HFF-Myc (cell line): ENCODE results near the gene ZNF396.

ENCODE experiments used
- DNase-seq: peaks from one replicate; pipeline ENCODE4 v3.0.0-alpha.2; 2011; ENCODE audit warnings: low read depth; ENCODE audit errors: extremely low read depth
- H3K4me3 ChIP-seq: replicated peaks from 2 replicates; pipeline ENCODE4 v1.5.1; 2011; ENCODE audit warnings: low read depth, mild to moderate bottlenecking, control low read depth, low read length
- TF ChIP-seq, protein P1 (sequence below): IDR thresholded peaks from 2 replicates; pipeline ENCODE4 v1.5.1; 2012; ENCODE audit warnings: mild to moderate bottlenecking, low read depth, low read length, control low read depth; ENCODE audit errors: missing control alignments

The ZNF396 gene

DNA sequence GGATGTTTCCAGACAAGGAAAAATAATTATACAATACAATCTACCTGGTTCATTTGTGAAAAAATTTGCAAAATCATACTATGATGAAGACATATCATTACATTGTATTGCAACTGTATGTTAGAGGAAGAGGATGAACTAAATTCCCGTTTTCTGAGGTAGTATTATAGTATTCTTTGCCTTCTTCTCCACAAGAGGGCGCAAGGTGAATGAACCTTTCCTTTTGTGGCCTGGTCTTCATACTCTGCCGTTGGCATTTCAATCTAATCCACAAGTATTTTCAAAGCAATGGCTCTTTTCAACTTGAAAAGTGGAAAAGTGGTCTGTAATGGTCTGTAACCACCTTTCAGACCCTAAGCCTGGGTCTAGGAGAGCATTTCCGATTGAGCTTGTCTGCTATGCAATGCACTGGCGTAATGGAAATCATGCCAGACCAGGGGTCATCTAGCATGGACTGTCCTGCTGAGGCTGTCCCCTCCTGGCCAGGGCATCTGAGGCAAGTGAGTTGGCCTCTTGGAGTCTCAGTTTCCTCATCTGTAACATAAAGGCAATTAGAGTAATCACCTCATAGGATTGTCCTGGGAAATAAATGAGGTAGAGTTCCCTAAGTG, 30.8 kb upstream of the ZNF396 start:
- TF ChIP-seq, protein P1, sequence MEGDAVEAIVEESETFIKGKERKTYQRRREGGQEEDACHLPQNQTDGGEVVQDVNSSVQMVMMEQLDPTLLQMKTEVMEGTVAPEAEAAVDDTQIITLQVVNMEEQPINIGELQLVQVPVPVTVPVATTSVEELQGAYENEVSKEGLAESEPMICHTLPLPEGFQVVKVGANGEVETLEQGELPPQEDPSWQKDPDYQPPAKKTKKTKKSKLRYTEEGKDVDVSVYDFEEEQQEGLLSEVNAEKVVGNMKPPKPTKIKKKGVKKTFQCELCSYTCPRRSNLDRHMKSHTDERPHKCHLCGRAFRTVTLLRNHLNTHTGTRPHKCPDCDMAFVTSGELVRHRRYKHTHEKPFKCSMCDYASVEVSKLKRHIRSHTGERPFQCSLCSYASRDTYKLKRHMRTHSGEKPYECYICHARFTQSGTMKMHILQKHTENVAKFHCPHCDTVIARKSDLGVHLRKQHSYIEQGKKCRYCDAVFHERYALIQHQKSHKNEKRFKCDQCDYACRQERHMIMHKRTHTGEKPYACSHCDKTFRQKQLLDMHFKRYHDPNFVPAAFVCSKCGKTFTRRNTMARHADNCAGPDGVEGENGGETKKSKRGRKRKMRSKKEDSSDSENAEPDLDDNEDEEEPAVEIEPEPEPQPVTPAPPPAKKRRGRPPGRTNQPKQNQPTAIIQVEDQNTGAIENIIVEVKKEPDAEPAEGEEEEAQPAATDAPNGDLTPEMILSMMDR, result peak; percentile 65
- peak; percentile 48 for DNase-seq
- no peak overlapping the region for H3K4me3 ChIP-seq

DNA sequence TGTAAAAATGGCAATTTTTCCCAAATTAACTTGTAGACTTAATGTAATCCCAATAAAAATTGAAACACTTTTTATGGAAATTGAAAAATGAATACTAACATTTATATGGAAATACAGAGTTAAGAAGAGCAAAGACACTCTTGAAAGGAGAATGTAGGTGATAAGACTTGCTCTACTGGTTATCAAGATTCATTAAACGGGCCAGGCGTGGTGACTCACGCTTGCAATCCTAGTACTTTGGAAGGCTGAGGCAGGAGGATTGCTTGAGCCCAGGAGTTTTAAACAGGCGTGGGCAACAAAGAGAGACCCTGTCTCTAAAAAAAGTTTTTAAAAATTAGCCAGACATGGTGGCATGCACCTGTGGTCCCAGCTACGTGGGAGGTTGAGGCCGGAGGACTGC, 29.5 kb upstream of the ZNF396 start:
- TF ChIP-seq, protein P1, result no peak
- no peak overlapping the region for H3K4me3 ChIP-seq
- DNase-seq, result no peak

DNA sequence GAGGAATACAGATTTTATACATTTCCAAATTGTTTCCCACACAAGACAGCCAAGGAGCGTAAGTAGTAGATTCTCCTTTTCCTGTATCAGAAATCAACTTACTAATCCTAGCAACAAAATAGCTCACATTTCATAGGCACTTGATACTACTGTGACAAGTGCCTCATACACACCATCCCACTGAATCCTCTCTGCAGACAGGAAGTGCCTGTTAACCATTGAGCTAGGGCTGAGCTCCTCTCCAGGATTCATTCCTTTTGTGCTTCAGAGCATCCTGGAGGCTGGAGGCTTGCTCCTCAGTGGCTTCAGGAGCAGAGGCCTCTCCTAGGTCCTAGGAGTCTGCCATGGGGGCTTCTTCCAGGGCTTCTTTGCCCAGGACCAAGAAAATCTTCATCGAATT, 20.8 kb upstream of the ZNF396 start:
- no peak for DNase-seq
- TF ChIP-seq, protein P1, result no peak

DNA sequence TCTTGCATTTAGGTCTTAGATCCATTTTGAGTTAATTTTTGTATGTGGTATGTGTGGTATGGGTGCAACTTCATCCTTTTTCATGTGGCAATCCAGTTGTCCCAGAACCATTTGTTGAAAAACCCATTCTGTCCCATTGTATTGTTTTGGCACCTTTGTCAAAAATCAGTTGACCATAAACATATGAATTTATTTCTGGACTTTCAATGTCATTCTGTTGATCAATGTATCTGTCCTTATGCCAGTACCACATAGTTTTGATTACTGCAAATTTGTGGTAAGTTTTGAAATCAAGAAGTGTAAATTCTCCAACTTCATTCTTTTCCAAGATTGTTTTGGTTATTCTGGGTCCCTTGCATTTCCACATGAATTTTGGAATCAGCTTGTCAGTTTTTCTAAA, 16.6 kb upstream of the ZNF396 start:
- TF ChIP-seq, protein P1, result no peak
- DNase-seq, result no peak
- H3K4me3 ChIP-seq, result no peak overlapping the region

More for the DNA sequence above, 20.8 kb upstream of the ZNF396 start:
- H3K4me3 ChIP-seq, result no peak overlapping the region

DNA sequence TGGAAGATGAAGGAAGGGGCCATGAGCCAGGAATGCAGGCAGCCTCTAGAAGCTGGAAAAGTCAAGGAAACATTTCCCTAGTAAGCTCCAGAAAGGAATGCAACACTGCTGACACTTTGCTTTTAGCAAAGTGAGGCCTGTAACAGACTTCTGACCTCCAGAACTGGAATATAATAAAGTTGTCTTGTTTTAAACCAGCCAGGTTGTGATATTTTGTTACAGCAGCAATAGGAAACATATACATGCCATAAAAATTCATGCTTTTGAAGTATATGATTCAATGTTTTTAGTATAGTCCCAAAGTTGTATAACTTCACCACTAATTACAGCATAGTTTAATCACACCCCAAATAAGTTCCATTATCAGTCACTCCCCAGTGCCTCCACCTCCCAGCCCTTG, 15.2 kb upstream of the ZNF396 start:
- H3K4me3 ChIP-seq, result no peak overlapping the region
- DNase-seq, result no peak
- TF ChIP-seq, protein P1, result no peak

DNA sequence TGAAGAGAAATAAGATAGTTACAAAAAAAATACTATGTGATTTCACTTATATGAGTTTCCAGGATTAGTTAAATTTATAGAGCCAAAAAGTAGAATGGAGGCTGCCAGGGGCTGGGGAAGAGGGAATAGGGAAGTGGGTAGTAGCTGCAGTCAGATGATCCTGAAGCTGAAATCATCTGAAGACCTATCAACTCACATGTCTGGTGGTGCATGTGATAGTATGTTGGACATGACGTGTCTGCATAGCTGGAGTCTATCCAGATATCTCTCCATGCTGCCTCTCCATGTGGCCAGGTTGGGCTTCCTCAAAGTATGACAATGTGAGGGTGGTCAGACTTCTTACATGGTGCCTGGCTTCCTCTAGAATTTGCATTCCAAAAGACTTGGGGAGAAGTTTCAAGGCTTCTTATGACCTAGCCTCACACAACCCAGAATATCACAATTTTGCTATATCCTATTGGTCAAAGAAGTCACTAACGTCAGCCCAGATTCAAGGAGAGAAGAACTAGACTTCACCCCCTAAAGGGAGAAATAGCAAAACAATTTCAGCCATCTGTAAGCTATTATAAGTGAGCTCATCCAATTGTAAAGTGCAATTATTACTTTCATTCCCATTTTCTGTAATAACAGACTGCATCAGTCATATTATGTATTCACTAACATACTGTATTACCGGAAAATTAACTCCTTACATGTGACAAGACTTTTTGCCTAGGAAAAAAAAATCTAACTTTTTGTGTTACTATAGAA, 14.0 kb upstream of the ZNF396 start:
- TF ChIP-seq, protein P1, result no peak
- H3K4me3 ChIP-seq, result no peak overlapping the region
- no peak for DNase-seq

DNA sequence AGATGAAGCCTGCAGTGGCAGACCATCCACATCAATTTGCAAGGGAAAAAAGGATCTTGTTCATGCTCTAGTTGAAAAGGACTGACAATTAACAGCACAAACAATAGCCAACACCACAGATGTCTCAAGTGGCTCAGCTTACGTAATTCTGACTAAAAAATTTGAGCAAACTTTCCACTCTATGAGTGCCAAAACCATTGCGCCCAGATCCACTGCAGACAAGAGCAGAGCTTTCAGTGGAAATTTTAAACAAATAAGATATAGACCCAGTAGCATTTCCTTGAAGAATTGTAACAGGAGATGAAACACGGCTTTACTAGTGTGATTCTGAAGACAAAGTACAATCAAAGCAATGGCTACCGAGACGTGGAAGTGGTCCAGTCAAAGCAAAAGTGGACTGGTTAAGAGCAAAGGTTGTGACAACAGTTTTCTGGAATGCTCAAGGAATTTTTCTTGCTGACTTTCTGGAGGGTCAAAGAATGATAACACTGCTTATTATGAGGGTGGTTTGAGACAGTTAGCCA, 12.0 kb upstream of the ZNF396 start:
- no peak for DNase-seq
- no peak overlapping the region for H3K4me3 ChIP-seq
- TF ChIP-seq, protein P1, result no peak
